ENCODE results near the gene CDC42BPA.

- TF ChIP-seq CTCF (IDR thresholded peaks at IDR 0.05) (no peak), POLR2A (IDR thresholded peaks at IDR 0.05) (no peak)
These were observed 52.4 kb downstream of the CDC42BPA start for GRCh38 chr1:227265891-227266290.
